GOT3 (cell line): ENCODE data around the gene GRN.
"Not testable (repeated sequence)": the region's sequence is repeated elsewhere in the genome, so short reads cannot be mapped to it uniquely, and the experiment has no call there.

Source experiments
- DNase-seq: peaks from one replicate; lab custom pipeline; 2025; ENCODE audit warnings: mixed read lengths; lab: John Stamatoyannopoulos, UW

Gene GRN

GRCh38 chr17:44346064-44346844 lies 1.2 kb downstream of the GRN start:
- no peak for DNase-seq

- not testable (repeated sequence) for DNase-seq
Measured at GRCh38 chr17:44347206-44348055, 2.3 kb downstream of the GRN start.

GRCh38 chr17:44348234-44348987 lies 3.3 kb downstream of the GRN start:
- DNase-seq: no peak

DNA sequence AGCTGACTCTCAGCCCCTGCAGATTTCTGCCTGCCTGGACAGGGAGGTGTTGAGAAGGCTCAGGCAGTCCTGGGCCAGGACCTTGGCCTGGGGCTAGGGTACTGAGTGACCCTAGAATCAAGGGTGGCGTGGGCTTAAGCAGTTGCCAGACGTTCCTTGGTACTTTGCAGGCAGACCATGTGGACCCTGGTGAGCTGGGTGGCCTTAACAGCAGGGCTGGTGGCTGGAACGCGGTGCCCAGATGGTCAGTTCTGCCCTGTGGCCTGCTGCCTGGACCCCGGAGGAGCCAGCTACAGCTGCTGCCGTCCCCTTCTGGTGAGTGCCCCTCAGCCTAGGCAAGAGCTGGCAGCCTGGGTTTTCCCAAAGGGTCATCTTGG lies 3.9 kb downstream of the GRN start:
- no peak for DNase-seq

DNA sequence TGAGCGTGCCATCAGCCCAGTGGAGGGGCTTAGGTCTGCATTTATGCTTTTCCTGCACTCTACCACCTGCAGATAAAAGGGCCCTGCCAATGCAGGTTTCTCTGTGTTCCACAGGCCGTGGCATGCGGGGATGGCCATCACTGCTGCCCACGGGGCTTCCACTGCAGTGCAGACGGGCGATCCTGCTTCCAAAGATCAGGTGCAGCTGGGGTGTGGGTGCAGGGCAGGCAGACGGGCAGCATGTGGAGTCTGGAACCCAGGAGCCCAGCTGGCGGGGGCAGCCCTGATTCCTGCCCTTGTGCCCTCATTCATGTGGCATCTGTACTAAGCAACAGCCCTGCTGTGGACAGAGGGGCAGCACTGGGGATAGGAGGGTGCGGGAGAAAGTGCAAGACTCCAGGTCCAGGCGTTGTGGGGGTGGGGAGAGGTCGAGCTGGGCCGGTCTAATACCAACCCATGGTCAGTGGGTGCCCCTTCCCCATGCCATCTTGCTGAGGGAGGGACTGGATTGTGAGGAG lies 4.5 kb downstream of the GRN start:
- no peak for DNase-seq

GRCh38 chr17:44350733-44351226 lies 5.7 kb downstream of the GRN start:
- DNase-seq: no peak

GRCh38 chr17:44351464-44351863 lies 6.4 kb downstream of the GRN start:
- DNase-seq: no peak

DNA sequence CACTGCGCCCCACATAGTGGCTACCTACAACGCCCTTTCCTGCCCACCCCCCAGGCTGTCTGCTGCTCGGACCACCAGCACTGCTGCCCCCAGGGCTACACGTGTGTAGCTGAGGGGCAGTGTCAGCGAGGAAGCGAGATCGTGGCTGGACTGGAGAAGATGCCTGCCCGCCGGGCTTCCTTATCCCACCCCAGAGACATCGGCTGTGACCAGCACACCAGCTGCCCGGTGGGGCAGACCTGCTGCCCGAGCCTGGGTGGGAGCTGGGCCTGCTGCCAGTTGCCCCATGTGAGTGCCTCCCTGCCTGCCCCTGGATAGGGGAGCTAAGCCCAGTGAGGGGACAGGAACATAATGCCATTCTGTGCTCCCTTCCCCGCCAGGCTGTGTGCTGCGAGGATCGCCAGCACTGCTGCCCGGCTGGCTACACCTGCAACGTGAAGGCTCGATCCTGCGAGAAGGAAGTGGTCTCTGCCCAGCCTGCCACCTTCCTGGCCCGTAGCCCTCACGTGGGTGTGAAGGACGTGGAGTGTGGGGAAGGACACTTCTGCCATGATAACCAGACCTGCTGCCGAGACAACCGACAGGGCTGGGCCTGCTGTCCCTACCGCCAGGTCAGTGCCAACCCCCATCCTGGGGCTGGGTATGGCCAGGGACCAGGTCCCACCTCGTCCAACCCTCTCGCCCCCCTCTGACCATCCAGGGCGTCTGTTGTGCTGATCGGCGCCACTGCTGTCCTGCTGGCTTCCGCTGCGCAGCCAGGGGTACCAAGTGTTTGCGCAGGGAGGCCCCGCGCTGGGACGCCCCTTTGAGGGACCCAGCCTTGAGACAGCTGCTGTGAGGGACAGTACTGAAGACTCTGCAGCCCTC lies 7.1 kb downstream of the GRN start:
- no peak for DNase-seq

DNA sequence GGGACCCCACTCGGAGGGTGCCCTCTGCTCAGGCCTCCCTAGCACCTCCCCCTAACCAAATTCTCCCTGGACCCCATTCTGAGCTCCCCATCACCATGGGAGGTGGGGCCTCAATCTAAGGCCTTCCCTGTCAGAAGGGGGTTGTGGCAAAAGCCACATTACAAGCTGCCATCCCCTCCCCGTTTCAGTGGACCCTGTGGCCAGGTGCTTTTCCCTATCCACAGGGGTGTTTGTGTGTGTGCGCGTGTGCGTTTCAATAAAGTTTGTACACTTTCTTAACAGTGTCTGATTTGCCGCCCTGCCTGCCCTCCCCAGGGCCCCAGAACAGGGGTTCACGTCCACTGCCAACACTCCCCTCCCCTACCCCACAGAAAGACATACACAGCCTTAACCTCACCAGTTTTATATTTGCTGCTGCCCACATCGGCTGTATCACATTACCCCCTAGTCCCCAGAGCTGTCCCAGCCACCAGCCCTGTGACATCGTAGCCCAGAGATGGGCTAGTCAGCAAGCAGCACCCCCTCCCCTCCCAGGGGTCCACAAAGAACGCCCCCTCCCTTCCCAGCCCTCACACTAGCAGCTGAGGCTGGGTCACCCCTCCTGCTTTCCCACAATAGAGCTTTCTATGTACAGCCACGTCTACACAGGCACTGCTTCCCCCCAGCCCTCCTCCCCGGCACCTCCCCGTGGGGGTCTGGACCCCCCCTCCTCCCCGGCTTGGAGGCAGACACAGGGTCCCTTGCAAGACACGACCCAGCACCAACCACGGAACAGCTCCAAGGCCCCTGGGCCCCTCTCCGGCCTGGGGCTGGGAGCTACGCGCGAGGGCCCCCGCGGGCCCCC lies 7.9 kb downstream of the GRN start:
- no peak for DNase-seq

DNA sequence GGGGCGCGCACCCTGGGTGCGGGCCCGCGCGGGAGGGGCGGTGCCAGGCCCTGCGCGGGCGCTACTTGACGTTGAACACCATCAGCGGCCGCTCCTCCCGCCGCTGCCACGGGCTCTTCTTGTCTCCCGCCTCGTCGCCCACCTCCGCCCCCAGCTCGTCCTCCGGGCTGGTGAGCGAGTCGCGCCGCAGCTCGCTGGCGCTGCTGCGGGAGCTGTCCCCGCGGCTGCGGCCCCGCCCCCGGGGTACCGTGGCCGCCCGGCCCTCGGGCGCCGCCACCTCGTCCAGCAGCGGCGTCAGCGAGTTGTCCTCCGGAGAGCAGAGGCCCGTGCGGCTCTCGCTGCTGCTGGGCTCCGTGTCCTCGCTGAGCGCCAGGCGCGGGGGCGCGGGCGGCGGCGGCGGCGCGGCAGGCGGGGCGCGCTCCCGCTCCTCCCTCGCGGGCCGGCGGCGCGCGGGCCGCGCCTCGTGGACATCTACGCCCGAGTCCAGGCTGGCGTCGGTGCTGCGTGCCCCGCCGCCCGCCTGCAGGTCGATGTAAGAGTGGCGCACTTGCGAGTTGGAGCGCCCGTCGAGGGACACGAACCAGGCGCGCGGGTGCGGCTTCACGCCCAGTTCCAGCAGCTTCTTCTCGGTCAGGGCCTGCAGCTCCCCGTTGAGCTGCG lies 8.7 kb downstream of the GRN start:
- no peak for DNase-seq

DNA sequence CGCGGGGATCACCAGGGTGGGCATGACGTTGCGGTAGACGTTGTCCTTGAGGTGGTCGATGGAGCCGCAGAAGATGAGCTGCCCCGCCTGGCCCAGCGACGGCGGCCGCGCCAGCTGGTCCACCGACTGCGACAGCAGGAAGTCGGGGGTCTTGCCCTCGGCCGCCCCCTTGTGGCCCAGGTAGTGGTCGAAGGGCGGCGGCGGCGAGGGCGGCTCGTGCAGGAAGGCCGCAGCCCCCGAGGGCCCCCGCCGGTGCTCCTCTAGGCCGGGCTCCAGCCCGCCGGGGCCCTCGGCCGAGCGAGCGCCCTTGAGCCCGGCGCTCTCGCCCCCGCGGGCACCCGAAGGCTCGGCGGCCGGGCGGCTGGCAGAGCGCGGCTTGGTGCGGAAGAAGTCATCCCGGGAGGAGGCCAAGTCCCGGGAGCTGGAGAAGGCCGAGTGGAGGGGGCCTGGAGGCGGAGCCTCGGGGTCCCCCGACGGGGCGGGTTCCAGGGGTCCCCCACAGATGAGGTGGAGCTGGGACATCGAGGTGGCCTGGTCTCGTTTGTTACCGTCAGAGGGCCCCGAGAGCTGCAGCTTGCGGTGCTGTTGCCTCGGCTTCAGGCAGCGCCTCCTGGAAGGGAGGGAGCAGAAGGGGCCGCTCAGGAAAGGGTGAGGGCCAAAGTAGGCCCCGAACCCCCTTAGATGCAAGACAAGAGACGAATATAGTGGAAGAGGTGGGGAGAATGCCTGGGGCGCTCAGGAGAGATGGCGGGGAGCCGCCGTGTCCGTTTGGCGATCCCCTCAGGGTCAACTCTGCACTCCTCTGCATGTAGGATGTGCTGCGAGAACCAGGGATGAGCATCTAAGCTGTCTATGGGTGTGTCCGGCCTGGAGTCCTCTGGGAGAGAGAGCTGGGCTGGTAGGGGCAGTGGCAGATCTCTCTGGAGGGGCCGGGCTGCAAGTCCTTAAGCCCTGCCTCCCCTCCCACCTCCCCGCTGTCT lies 9.8 kb downstream of the GRN start:
- no peak for DNase-seq

DNA sequence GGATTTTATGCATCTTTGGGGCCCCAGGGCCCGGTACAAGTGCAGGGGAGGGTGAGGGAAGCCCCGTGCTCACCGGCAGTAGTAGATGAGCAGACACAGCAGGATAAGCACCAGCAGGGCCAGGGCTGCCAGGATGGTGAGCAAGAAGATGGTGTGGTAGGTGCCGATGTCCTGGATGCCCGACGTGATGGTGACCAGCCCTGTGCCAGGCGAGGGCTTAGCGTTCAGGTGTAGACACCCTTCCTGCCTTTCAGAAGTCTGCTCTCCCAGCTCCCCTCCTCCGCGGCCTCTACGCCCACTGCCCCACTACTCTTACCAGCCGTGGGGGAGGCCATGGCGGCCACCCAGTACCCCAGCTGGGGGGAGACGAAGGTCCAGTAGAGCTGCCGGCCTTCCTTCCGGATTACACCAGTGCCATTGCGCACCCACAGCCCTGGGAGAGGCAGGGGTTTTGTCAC lies 10.6 kb downstream of the GRN start:
- no peak for DNase-seq

DNA sequence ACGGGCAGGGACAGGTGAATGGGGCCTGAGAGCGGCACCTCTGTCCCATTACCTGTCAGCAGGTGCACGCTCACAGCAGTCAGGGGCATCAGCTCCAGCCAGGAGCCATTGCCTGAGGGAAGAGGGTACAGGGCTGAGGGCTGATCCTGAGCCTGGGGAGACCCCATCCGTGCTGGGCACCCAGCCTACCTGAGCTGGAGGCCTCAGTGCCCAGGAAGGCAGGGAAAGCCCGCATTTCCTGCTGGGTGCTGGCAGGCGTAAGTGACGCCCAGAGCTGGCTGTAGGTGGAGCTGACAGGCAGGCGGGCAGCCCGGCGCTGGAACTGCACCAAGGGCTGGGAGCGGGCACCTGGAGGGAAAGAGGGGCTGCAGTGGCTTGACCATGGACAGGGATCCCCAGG lies 11.1 kb downstream of the GRN start:
- DNase-seq: no peak

- DNase-seq: no peak
Measured at GRCh38 chr17:44358066-44358465, 13.0 kb downstream of the GRN start.

GRCh38 chr17:44359006-44359405 lies 13.9 kb downstream of the GRN start:
- no peak for DNase-seq

GRCh38 chr17:44359458-44360143 lies 14.5 kb downstream of the GRN start:
- DNase-seq: no peak

DNA sequence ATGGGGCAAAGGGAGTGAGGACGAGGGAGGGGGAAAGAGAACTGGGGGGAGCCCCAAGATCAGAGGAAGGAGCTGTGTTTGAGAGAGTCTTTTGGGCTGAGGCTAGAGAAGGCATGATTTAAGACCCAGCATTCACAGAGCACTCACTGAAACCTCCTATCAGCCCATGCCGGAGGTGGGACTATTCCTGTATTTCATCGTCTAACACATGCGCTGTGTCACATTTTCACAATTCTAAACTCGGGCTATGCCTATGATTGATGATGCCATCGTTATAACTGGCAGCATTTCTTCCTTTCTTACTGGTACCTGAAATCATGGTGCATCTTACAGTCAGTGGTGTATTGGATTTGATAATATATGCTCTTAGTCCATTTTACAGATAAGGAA lies 15.0 kb downstream of the GRN start:
- DNase-seq: no peak

GRCh38 chr17:44360826-44361225 lies 15.7 kb downstream of the GRN start:
- DNase-seq: no peak
